NCI-H2081 (cell line): Measurements from ENCODE around the gene RTN4RL1.
"Not testable (repeated sequence)": the region's sequence is repeated elsewhere in the genome, so short reads cannot be mapped to it uniquely, and the experiment has no call there.

ENCODE experiments used
- DNase-seq, 2 experiments: peaks; one replicate each; lab custom pipeline; 2025; lab: John Stamatoyannopoulos, UW

RTN4RL1 gene

DNA sequence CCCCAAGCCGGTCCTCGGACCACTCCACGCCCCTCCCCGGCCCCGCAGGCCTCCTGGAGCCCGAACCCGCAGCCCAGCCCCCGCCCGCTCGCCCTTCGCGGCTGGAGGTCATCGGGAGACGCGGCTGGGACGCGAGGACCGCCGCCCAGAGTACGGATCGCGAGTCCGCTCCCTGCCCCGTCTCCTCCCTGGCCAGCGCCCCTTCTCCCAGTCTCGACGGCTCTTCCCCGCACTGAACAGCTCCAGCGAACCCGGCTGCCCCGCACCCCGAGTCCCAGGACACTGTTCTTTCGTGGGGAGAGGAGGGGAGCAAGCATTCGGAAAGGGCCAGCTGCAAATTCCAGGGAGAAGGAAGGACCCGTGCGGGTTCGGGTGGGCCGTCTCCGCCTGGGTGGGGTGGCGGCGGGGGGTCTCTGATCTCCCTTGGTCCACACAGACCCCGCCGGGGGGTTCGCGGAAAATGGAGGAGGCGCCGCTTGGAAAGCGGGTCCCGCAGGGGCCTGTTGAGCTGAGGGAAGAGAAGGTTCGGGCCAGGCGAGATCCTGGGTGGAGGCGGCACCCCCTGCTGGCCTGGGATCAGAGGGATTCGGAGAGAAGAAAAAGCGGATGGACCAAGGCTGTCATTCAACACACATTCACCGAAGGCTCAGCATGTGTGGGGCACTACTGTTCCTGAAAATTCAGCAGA is 632 bp upstream of the RTN4RL1 start:
- peak in 1 of 2 experiments; percentile 17 for DNase-seq

DNA sequence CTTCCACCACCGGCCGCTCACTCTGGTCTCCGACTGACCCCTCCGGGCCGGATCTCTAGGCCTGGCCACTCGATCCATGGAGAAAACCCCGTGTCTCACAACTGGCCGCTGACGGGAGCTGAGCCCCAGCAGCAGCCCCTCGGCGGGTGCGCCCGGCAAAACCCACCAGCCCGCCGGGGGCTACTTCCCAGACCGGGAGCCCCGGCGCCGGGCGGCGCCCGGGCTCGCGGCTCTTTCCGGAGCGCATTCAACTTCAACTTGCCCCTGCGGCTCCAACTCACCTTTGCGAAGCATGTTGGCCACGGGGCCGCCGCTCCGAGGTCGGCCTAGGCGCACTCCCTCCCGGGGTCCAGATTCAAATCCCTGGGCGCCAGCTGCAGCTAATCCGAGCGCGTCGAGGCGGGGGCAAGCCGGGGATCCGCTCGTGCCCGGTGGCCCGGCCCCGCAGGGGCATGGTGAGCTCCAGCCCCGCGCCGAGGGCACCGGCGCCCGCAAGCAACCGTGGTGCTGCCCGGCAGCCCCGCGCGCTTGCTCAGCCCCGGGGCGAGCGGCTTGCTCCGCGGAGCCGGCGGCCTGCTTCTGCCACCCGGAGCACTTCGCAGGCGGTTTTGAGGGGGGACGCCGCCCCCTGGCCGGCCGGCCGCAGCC is 438 bp downstream of the RTN4RL1 start:
- DNase-seq = no peak

DNA sequence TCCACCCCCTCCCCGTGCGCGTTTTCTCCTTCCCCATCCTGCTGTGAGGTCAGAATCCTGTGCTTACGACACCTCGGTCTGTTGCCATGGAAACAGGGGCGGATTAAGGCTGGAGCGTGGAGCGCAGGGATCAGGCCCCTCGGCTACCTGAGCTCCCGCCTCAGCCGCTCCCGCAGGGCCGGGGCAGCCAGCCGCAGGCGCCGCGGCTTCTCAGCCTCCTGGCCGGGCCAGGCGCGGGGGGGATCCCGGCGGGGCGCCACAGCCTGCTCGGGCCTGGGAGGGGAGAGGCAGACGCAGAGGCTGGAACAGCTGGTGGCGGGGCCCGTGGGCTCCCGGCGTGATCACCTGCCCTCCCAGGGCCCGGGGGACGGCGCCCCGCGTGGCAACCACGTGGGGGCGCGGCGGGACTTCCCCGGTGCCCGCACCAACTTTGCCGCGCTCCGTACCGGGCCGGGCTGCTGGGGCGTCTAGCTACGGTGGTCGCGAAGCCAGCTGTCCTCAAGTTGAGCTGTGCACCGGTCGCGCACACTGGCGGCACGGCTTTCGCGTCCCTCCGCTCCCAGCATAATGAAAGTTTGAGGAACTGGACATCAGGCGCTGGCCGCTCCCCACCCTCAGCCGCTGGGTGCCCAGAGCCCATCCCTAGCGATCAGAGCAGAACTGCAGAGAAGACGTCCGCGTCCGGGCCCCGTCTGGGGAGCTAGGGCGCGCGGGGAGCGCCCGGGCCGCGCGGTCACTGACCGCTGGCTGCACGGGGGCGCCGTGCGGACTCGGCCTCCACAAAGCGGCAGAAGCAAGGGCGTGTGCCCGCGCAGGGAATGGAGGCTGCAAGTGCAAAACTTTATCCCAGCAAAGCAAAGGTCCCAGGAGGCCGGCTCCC is 1.2 kb downstream of the RTN4RL1 start:
- peak in 1 of 2 experiments; percentile 25 for DNase-seq

DNA sequence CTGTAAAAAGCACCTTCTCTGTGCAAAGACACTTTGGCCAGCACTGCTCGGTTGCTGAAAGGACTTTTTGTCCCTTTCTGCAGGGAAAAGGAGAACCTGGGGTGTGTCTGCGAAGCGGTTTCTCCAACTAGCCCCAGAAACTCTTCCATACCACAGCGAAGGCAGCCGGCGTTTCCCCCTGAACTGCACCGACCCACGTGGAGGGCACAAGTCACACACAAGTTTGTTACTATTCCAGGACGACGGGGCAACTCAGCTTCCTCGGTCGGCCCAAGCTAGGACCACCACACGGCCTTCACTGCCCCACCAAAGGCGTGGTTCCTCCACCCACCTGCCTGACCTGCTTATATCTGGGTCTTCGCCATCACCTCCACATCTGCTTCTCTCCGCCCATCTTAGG is 1.9 kb downstream of the RTN4RL1 start:
- no peak for DNase-seq

DNA sequence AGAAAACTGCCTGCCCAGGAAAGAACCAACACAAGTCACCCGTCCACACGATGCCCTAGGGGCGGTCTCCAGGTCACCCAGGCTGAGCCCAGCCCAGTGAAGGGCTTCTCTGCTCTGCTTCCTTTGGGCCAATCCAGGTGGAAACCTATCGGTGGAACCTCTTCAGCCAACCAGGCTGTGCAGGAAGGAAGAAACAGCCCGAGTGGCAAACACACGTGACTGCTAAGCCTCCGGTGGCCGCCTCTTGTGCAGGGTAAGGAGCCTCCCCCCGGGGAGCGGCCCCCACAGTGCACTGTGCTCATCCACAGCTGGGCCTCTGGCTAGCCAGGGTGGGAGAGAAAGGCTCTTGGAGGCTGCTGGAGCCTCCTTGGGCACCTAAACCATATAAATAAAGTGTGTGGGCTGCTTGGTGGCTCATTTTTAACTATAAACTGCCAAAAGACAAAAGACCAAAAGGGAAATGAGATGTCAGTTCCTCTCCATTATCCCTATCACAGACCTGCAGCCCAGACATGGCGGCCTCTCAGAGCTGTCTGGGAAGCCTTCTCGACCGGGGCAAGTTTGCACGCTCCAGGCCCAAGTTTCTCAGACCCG is 2.4 kb downstream of the RTN4RL1 start:
- no peak for DNase-seq

DNA sequence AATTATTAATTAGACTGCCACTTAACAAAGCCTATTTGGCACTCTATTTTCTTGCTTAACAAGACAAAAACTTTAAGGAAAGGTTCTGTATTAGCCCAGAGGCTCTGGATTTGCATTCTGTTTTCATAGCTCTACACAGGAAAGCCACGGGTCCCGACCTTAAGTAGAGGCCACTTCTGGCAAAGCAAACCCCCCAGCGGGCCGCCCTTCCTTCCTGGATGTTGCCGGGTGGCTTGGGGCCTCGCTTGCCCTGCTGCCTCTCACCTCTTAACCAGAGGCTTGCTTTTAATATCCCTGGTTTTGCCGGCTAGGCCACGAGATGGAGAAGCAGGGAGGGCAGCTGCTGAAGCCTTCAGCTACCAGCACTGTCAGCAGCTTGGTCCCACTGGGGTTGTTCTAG is 4.4 kb downstream of the RTN4RL1 start:
- DNase-seq = no peak

DNA sequence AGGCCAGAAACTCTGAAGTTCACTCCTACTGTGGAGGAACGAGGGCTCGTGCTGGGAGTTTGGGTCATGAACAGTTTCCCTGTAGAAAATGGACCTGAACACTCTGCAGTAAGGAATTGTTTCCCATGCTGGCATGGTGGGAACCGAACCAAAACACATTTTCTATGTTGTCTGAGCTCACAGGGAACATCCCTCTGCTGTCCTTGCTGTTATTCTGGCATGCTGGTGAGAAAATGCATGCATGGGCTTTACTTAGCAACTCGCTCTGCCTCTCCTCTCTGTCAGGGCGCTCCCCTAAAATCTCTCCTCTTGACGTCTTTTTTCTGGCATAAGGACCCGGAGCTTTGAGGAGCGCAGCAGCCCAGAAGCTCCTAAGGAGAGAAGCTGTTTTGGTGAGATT is 5.4 kb downstream of the RTN4RL1 start:
- no peak for DNase-seq

DNA sequence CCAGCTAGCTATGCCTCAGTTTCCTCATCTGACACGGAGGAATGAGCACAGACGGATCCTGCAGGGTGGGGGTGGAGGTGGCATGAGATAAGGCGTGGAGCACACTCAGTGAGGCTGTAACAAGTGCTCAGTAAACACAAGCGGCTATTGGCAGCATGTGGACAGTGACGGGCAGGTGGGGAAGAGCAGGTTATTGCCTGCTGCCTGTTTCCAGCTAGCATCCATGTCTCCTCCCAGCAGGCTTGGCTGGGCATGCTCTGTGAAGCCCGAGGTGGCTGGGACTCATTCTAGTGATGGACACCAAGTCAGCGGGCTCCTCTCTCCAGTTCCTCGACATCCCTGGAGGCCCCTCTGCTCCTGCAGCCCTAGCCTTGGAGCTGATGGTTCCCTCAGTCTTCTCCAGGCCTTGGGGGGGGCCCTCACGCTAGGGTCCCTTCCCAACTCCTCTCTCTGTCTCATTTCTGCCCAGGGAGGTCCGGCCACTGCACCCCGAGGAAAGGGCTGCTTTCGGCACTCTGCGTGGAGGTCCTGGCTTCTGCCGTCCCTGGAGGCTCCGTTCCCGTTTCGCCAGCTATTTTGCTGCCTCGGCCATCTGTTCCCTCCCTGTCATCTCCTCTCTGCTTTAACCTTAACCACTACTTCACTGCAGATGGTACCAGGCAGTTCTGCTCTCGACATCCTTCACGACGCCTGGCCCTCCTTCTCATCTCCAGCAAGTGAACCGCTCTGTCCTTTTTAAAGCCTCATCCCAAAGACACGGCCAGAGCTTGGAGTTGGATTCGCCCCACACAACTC is 6.2 kb downstream of the RTN4RL1 start:
- DNase-seq = peak in 1 of 2 experiments; percentile 9

DNA sequence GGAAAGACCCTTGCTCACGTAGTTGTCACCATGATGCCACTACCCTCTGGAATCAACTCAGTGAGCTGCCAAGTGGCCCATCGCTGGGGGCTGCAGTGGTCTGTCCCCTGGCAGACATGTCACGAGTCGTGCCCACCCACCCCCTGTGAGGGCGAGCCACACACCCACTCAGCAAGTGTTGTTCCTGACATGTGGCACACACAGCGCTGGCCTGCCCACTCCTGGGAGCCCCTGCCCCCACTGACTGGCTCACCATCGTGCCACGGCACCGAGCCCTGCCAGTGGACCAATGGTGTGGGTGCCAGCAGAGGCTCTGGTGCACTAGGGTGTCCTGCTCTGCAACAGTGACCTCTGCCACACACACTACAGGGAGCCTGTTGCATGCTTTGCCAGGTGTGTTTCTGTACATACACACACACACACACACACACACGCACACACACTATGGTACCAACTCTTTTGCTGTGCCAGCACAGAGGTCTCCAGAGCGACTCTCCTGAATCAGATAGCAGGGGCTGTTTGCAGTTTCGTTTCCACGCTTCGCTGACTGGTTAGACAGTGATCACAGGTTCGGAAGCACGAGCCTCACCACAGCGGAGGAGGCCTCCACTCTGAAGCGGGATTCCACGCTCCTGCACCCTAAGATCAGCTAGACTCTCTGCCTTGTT is 7.7 kb downstream of the RTN4RL1 start:
- DNase-seq = no peak

DNA sequence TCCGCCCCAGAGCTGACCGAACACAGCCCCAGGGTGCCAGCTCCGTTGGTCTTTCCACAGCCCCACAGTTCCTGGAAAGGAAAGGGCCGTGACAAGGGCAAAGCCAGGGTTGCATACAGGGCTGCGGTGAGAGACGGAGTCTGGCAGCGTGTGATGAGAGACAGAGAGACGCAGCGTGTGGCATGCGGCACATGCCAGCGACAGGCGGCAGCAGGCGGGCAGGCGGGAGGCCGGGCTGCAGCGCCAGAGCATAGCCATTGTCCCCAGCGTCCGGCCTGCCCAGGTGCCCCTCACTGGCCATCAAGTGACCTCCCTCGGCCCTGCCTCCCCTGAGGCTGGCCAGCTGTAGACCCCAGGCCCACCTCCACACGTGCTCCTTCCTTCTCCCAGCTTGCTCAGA is 8.6 kb downstream of the RTN4RL1 start:
- no peak for DNase-seq

DNA sequence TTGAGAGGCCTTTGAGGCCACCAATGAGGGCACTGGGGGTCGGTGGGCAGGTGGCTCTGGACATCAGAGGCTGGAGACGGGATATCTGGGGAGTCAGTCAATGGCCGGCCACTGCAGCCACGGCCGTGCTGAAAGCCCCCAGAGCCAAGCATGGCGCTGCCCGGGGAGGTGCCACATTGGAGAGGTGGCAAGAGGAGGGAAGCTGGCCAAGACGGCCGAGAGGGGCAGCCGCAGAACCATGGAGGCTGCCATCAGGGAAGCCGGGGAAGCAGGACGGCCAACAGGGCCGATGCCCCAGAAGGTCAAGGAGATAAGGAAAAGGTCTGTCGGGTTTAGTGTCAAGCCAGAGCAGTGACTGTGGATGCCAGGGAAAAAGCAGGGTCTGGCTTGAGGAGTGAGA is 9.8 kb downstream of the RTN4RL1 start:
- DNase-seq = no peak

DNA sequence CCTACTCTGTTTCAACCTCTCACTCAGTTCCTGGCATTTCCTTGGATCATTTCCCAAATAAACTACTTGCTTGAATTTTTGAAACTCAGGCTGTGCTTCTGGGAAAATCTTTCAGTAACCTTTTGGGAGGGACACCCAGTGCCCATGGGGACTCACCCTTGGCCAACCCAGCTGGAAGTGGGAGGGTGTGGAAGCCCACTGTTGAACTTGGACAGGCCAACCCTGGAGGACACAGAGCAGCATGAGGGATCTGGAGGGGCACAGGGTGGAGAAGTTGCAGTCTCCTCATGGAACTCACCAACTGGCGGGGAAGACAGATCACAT is 11.2 kb downstream of the RTN4RL1 start:
- DNase-seq = no peak

DNA sequence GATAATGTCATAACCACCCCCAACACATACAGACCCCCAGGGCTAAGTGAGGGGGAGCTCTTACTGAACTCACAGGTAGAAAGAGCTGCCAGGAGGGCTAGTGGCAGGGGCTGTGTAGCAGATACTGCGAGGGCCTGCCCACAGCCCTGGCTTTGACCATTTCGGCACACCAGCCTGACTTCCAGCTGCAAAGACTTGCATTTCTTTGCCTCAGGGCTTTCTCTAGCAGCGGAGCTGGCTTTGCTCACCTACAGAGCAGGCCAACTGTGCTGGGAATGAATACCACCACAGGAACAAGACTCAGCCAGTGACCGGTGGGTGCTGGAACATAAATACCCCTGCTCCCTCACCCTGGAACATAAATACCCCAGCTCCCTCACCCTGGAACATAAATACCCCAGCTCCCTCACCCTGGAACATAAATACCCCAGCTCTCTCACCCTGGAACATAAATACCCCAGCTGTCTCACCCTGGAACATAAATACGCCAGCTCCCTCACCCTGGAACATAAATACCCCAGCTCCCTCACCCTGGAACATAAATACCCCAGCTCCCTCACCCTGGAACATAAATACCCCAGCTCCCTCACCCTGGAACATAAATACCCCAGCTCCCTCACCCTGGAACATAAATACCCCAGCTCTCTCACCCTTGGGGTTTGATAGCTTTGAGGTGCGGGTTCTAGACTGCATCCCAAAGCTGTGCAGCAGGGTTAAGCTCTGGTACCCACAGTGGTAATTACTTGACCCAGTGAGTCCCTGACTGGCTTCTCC is 11.7 kb downstream of the RTN4RL1 start:
- DNase-seq = not testable (repeated sequence)

DNA sequence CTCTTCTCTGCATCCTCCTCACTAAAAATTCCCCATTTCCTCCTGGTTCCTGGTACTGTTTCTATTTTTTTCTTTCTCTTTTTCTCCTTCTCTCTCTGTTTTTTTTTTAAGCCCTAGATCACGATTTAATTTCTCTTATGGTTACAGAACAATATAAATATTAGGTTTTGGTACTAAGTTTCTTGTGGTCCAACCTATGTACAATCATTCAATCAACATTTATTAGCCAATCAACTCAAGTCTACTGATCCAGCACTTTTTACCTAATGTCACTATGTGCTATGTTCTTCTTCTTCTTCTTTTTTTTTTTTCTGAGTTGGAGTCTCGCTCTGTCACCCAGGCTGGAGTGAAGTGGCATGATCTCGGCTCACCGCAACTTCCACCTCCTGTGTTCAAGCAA is 12.6 kb downstream of the RTN4RL1 start:
- DNase-seq = no peak

DNA sequence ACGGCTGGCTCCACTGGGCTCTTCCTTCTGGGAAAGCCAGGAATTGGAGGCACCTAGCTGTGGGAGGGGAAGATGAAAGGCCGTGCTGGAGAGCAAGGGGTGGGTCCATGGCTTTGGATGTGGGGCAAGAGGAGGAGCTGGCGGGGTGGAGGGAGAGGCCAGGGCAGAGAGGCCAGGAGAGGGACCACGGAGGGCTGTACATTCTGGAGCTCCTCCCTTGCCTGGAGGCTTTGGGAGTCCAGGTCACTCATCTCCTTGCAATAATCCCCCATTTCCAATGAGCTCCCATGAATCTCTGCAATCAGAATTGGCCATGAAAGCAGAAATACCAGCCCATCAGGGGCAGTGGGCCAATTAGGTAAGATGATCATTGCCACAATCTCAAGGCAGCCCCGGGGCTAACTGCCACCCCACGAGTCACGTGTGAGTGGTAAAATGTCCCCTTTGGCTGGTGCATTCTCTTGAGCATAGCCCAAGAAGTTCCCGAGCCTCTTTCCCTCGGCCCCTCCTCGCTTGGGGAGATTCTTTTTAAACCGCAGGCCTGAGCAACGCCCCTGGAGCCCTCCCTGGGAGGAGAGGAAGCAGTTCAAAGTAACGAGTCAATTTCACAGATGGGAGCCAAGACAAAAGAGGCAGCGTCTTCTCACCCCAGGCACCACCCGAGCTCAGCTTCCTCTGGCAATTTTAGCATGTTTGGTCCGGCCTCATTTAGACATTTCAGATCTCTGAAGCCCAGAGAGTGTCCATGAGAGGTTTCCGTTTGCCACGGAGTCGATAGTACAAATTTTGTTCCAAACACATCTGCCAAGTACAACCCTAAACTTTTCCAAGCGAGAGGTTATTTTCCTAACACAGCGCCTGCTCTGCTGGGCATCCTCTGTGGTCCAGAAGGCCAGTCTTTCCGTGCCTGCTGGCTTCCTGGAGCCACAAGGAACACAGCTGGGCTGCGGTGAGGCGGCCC is 13.4 kb downstream of the RTN4RL1 start:
- DNase-seq = no peak

DNA sequence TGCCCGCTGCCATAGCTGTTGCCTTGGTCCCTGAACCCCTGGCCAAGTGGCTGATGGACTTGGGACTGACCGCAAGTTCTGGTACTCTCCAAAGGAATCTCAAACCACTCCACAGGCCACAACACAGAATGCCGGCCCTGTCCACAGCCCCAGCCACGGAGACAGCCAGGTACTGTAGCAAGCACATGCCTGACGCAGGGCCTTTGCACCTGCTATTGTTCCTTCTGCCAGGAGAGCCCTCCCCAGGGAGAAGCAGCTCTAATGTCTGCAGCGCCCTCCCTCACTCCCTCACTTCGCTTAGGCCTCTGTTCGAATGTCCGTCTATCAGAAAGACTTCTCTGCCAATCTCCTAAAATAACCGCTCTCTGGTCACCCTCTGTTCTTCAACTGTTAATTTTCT is 15.4 kb downstream of the RTN4RL1 start:
- no peak for DNase-seq

DNA sequence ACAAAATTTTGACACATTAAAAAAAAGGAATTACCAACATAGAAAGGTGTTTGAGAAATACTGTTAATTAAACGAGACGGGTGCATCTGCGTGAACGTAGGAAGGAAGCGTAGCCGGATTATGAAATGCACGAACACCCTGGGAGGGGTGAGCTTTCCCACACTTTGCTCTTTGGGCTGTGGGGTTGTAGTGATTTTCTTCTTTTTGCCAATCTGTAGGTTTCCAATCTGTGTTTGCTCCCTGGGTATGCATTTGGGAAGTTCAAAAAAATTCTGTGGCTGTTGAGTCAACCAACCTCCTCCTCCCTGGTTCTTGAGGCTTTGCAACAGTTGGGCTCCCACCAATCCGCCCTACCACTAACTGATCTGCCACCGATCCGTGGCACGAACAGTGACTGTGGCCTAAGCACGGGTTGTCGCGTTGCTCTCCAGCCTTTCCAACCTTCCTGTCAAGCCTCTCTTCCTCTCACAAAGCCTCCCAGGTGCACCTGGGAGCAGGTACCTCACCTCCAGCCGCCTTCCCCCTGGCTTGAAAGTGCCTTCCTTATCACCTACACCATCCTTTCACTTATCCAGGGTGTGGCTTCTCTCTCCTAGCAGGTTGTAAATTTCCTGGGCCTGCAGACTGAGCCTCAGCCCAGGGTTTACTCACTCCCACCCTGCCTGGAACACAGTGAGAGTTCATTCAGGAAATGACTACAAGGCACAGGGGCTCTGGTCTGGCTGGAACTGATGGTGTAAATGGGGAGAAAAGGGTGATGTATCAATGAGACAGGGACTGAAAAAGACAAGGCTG is 16.6 kb downstream of the RTN4RL1 start:
- DNase-seq = no peak

DNA sequence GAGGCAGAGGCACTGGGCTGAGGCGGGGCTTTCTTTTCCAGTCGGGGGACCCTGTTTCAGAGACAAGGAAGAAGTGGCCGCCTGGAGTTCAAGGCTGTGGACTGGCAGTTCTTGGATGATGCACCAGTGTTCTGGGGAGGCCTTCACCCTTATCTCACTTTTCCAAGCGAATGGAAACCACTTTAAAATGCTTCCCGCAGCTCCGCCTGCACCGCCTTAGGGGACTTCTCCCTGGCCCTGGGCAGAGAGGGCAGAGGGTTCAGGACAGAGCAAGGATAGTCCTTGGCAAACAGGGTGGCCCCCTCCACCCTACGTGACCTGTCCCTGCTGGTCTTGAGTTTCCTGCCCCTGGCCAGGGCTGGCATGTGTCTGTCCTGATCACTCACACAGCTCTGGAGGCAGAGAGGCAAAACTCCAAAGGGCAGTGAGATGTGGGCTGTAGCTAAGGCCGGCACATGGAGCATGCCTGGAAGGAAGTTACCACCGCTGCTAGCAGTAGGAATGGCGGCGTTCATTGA is 20.6 kb downstream of the RTN4RL1 start:
- DNase-seq = no peak
